Ectodermal cell (in vitro differentiated cells): Measurements from ENCODE around the gene OR6A2.

Experiments used
- H3K27ac ChIP-seq: 2 replicates; pipeline ENCODE4 v1.7.0; 2013; ENCODE audit warnings: mild to moderate bottlenecking, low read depth, low read length; ENCODE audit not compliant: insufficient read depth, poor library complexity, severe bottlenecking
- H3K27me3 ChIP-seq: 2 replicates; pipeline ENCODE4 v1.7.0; 2013; ENCODE audit warnings: mild to moderate bottlenecking, low read length; ENCODE audit not compliant: insufficient read depth, control insufficient read depth, poor library complexity, severe bottlenecking
- H3K36me3 ChIP-seq: one replicate; pipeline ENCODE4 v1.7.0; 2013; ENCODE audit warnings: low read length; ENCODE audit not compliant: control insufficient read depth, insufficient read depth
- H3K4me1 ChIP-seq: one replicate; pipeline ENCODE4 v1.7.0; 2013; ENCODE audit warnings: low read length; ENCODE audit not compliant: control insufficient read depth, insufficient read depth
- H3K4me3 ChIP-seq: 2 replicates; pipeline ENCODE4 v1.7.0; 2013; ENCODE audit warnings: low read depth, low read length, control low read depth; ENCODE audit not compliant: insufficient read depth
- H3K9me3 ChIP-seq: 2 replicates; pipeline ENCODE4 v1.7.0; 2013; ENCODE audit warnings: mild to moderate bottlenecking, low read length, moderate library complexity; ENCODE audit not compliant: control insufficient read depth
- WGBS, 2 experiments: methylation state at CpG; one replicate each; pipeline ENCODE4 v1.1.7; 2013; ENCODE audit warnings: missing lambda C conversion rate in 2 of 2; 5-methylcytosine and 5-hydroxymethylcytosine counted together

The OR6A2 gene

GRCh38 chr11:6771926-6772893 lies 27.3 kb downstream of the OR6A2 start, which contains the start of gene OR2AG2:
OR2AG2 (minus strand) TSS chr11:6771976; CDS start chr11:6768957, 3,019 bp downstream.
- H3K27me3 ChIP-seq, result no peaks in the 10 kb centered on the region
- no peak within 1 kb of the TSS for H3K4me3 ChIP-seq
- no peaks in the 10 kb centered on the region for H3K9me3 ChIP-seq
- H3K4me1 ChIP-seq, result no peaks in the 10 kb centered on the region
- no peak within 1 kb of the TSS for H3K27ac ChIP-seq
- WGBS, 2 experiments, result 94 to 98% methylated on average over 4 of the region's 4 CpGs
- H3K36me3 ChIP-seq, result no peaks in the 10 kb centered on the region

- H3K9me3 ChIP-seq, result no peaks in the 10 kb centered on the region
- no peak overlapping the region for H3K27ac ChIP-seq
- no peaks in the 10 kb centered on the region for H3K27me3 ChIP-seq
- H3K36me3 ChIP-seq, result no peaks in the 10 kb centered on the region
- H3K4me1 ChIP-seq, result no peaks in the 10 kb centered on the region
- WGBS, 2 experiments, result 46 to 47% methylated on average over 2 of the region's 2 CpGs
- H3K4me3 ChIP-seq, result no peak overlapping the region
Observed at GRCh38 chr11:6757373-6757967, 42.0 kb downstream of the OR6A2 start.

- H3K4me3 ChIP-seq, result no peak overlapping the region
- no peaks in the 10 kb centered on the region for H3K4me1 ChIP-seq
- no peaks in the 10 kb centered on the region for H3K36me3 ChIP-seq
- no peak overlapping the region for H3K27ac ChIP-seq
- no peaks in the 10 kb centered on the region for H3K27me3 ChIP-seq
- WGBS, 2 experiments, result 86 to 100% methylated on average over 1 of the region's 1 CpG
- no peaks in the 10 kb centered on the region for H3K9me3 ChIP-seq
Observed at GRCh38 chr11:6755953-6756347, 43.5 kb downstream of the OR6A2 start.

GRCh38 chr11:6755303-6755952 lies 44.1 kb downstream of the OR6A2 start:
- Histone ChIP-seq H3K4me1 (no peaks in the 10 kb centered on the region), H3K27ac (no peak overlapping the region), H3K36me3 (no peaks in the 10 kb centered on the region), H3K4me3 (no peak overlapping the region), H3K27me3 (no peaks in the 10 kb centered on the region), H3K9me3 (no peaks in the 10 kb centered on the region)
- WGBS, 2 experiments, result 14 to 18% methylated on average over 4 to 5 of the region's 5 CpGs

GRCh38 chr11:6747097-6747668 lies 52.3 kb downstream of the OR6A2 start:
- H3K4me3 ChIP-seq, result no peak overlapping the region
- no peak overlapping the region for H3K27ac ChIP-seq
- H3K9me3 ChIP-seq, result no peaks in the 10 kb centered on the region
- 95% methylated on average over 3 of the region's 3 CpGs for WGBS, 2 experiments
- no peaks in the 10 kb centered on the region for H3K4me1 ChIP-seq
- no peaks in the 10 kb centered on the region for H3K27me3 ChIP-seq
- H3K36me3 ChIP-seq, result no peaks in the 10 kb centered on the region

- no peak overlapping the region for H3K27ac ChIP-seq
- no peaks in the 10 kb centered on the region for H3K36me3 ChIP-seq
- H3K9me3 ChIP-seq, result no peaks in the 10 kb centered on the region
Observed at GRCh38 chr11:6746626-6747025, 52.9 kb downstream of the OR6A2 start.

GRCh38 chr11:6746086-6746618 lies 53.3 kb downstream of the OR6A2 start:
- H3K27me3 ChIP-seq, result no peaks in the 10 kb centered on the region
- no peaks in the 10 kb centered on the region for H3K4me1 ChIP-seq
- H3K9me3 ChIP-seq, result no peaks in the 10 kb centered on the region
- H3K36me3 ChIP-seq, result no peaks in the 10 kb centered on the region
- no peak overlapping the region for H3K27ac ChIP-seq
- H3K4me3 ChIP-seq, result no peak overlapping the region
- 92 to 93% methylated on average over 5 of the region's 5 CpGs for WGBS, 2 experiments

More at GRCh38 chr11:6746626-6747025, 52.9 kb downstream of the OR6A2 start:
- H3K4me1 ChIP-seq, result no peaks in the 10 kb centered on the region
- H3K27me3 ChIP-seq, result no peaks in the 10 kb centered on the region
- H3K4me3 ChIP-seq, result no peak overlapping the region
- 91 to 94% methylated on average over 1 of the region's 1 CpG for WGBS, 2 experiments

GRCh38 chr11:6745465-6746015 lies 53.9 kb downstream of the OR6A2 start:
- Histone ChIP-seq H3K4me3 (no peak overlapping the region), H3K4me1 (no peaks in the 10 kb centered on the region), H3K36me3 (no peaks in the 10 kb centered on the region), H3K27me3 (no peaks in the 10 kb centered on the region), H3K9me3 (no peaks in the 10 kb centered on the region), H3K27ac (no peak overlapping the region)
- 95 to 97% methylated on average over 2 of the region's 2 CpGs for WGBS, 2 experiments

- H3K36me3 ChIP-seq, result no peaks in the 10 kb centered on the region
- no peak overlapping the region for H3K27ac ChIP-seq
- H3K27me3 ChIP-seq, result no peaks in the 10 kb centered on the region
- no peaks in the 10 kb centered on the region for H3K4me1 ChIP-seq
- WGBS, 2 experiments, result 91 to 92% methylated on average over 4 of the region's 4 CpGs
- no peaks in the 10 kb centered on the region for H3K9me3 ChIP-seq
- no peak overlapping the region for H3K4me3 ChIP-seq
Observed at GRCh38 chr11:6745018-6745417, 54.5 kb downstream of the OR6A2 start.
